Measurements from ENCODE around the gene HSD3B1. TPM values are rescaled to one million over a fixed set of nuclear protein-coding genes. Genes with fewer than 3 reads are reported as not detected.

Gene HSD3B1
- not detected in 2 replicates for total RNA-seq
- long read RNA-seq, result 0 reads

- no peaks in the 10 kb centered on the region for H3K9me3 Mint-ChIP-seq (ENCODE audit: low read depth)
- H3K36me3 Mint-ChIP-seq (ENCODE audit: insufficient read depth), result no peaks in the 10 kb centered on the region
- no peak within 1 kb of the TSS for H3K27ac Mint-ChIP-seq
- no peak for TF ChIP-seq CTCF (IDR thresholded peaks at IDR 0.05; ENCODE audit: unreplicated experiment)
- H3K4me1 Mint-ChIP-seq (ENCODE audit: low read depth), result no peaks in the 10 kb centered on the region
- peaks cover 4% of the 10 kb centered on the region for H3K27me3 Mint-ChIP-seq
- no peak within 1 kb of the TSS for H3K4me3 Mint-ChIP-seq (ENCODE audit: low read depth)
- DNase-seq (ENCODE audit: low spot score, unreplicated experiment), result no peak
These were observed at the start of gene HSD3B1 for GRCh38 chr1:119506941-119507340. HSD3B1 (plus strand) TSS chr1:119507210; CDS start chr1:119507477, 267 bp downstream.

GRCh38 chr1:119462964-119463363, 44.0 kb upstream of the HSD3B1 start:
- H3K9me3 Mint-ChIP-seq (ENCODE audit: low read depth), result no peaks in the 10 kb centered on the region
- H3K27ac Mint-ChIP-seq, result no peak overlapping the region
- H3K27me3 Mint-ChIP-seq, result peaks cover 4% of the 10 kb centered on the region
- TF ChIP-seq CTCF (IDR thresholded peaks at IDR 0.05; ENCODE audit: unreplicated experiment), result no peak
- H3K4me1 Mint-ChIP-seq (ENCODE audit: low read depth), result peaks cover 2% of the 10 kb centered on the region
- no peak overlapping the region for H3K4me3 Mint-ChIP-seq (ENCODE audit: low read depth)
- no peaks in the 10 kb centered on the region for H3K36me3 Mint-ChIP-seq (ENCODE audit: insufficient read depth)
- no peak for DNase-seq (ENCODE audit: low spot score, unreplicated experiment)

- Mint-ChIP-seq H3K4me1 (ENCODE audit: low read depth) (peaks cover 2% of the 10 kb centered on the region), H3K36me3 (ENCODE audit: insufficient read depth) (no peaks in the 10 kb centered on the region), H3K27me3 (peaks cover 4% of the 10 kb centered on the region), H3K27ac (no peak overlapping the region), H3K4me3 (ENCODE audit: low read depth) (no peak overlapping the region), H3K9me3 (ENCODE audit: low read depth) (no peaks in the 10 kb centered on the region)
- DNase-seq (ENCODE audit: low spot score, unreplicated experiment), result no peak
- TF ChIP-seq CTCF (IDR thresholded peaks at IDR 0.05; ENCODE audit: unreplicated experiment), result no peak
These were observed 43.4 kb upstream of the HSD3B1 start for GRCh38 chr1:119463569-119463968.

GRCh38 chr1:119466445-119466844, 40.6 kb upstream of the HSD3B1 start:
- TF ChIP-seq CTCF (IDR thresholded peaks at IDR 0.05; ENCODE audit: unreplicated experiment), result no peak
- H3K4me3 Mint-ChIP-seq (ENCODE audit: low read depth), result no peak overlapping the region
- peaks cover 11% of the 10 kb centered on the region for H3K27me3 Mint-ChIP-seq
- H3K4me1 Mint-ChIP-seq (ENCODE audit: low read depth), result peaks cover 2% of the 10 kb centered on the region
- H3K9me3 Mint-ChIP-seq (ENCODE audit: low read depth), result no peaks in the 10 kb centered on the region
- no peaks in the 10 kb centered on the region for H3K36me3 Mint-ChIP-seq (ENCODE audit: insufficient read depth)
- no peak for DNase-seq (ENCODE audit: low spot score, unreplicated experiment)
- H3K27ac Mint-ChIP-seq, result no peak overlapping the region

- H3K9me3 Mint-ChIP-seq (ENCODE audit: low read depth), result no peaks in the 10 kb centered on the region
- H3K27ac Mint-ChIP-seq, result no peak overlapping the region
- TF ChIP-seq CTCF (IDR thresholded peaks at IDR 0.05; ENCODE audit: unreplicated experiment), result no peak
- DNase-seq (ENCODE audit: low spot score, unreplicated experiment), result no peak
- peaks cover 13% of the 10 kb centered on the region for H3K27me3 Mint-ChIP-seq
- no peaks in the 10 kb centered on the region for H3K36me3 Mint-ChIP-seq (ENCODE audit: insufficient read depth)
- peaks cover 2% of the 10 kb centered on the region for H3K4me1 Mint-ChIP-seq (ENCODE audit: low read depth)
- H3K4me3 Mint-ChIP-seq (ENCODE audit: low read depth), result no peak overlapping the region
These were observed 39.8 kb upstream of the HSD3B1 start for GRCh38 chr1:119467219-119467618.

All from progenitor cell of endocrine pancreas (in vitro differentiated cells).